GM13976 (cell line): ENCODE data around the gene TXNIP.

Source experiments
- DNase-seq: peaks from one replicate; pipeline ENCODE4 v3.0.0; 2012; ENCODE audit warnings: low spot score
- CTCF ChIP-seq: IDR thresholded peaks from 2 replicates; pipeline ENCODE4 v1.5.1; 2012; ENCODE audit warnings: borderline replicate concordance, mild to moderate bottlenecking; ENCODE audit not compliant: insufficient read depth; ENCODE audit errors: extremely low read depth, missing control alignments, control extremely low read depth
- in situ Hi-C: fragments of 300-500 bp; cut with MboI; formaldehyde crosslinking; loops from one replicate; pipeline ENCODE4 v1.12.0; 2022; ENCODE audit warnings: low sequenced_read_pairs, mixed read lengths, inconsistent platforms; ENCODE audit not compliant: unreplicated experiment

Gene TXNIP

GRCh38 chr1:146010126-146010738, 13.9 kb upstream of the TXNIP start:
- in situ Hi-C loops = no loop called here
- no peak for DNase-seq
- no peak for TF ChIP-seq CTCF

GRCh38 chr1:146007489-146008133, 11.2 kb upstream of the TXNIP start:
- no peak for DNase-seq
- no peak for TF ChIP-seq CTCF
- in situ Hi-C loops = loop anchor here (10.0 kb wide), 1 partner anchor 113 kb away; no protein-coding TSS in a partner anchor

GRCh38 chr1:146001709-146002108, 5.3 kb upstream of the TXNIP start:
- no peak for TF ChIP-seq CTCF
- no peak for DNase-seq
- in situ Hi-C loops = loop anchor here (10.0 kb wide), 1 partner anchor 107 kb away; no protein-coding TSS in a partner anchor

GRCh38 chr1:145999321-146000024, 3.1 kb upstream of the TXNIP start:
- TF ChIP-seq CTCF = no peak
- in situ Hi-C loops = loop anchor here (10.0 kb wide), 2 partner anchors 105 to 165 kb away; no protein-coding TSS in a partner anchor
- no peak for DNase-seq

- no peak for TF ChIP-seq CTCF
Observed at GRCh38 chr1:145997718-145998023, 1.3 kb upstream of the TXNIP start.

GRCh38 chr1:145997016-145997717, 788 bp upstream of the TXNIP start:
- in situ Hi-C loops = loop anchor here (10.0 kb wide), 1 partner anchor 162 kb away; no protein-coding TSS in a partner anchor
- DNase-seq = peak; percentile 64
- TF ChIP-seq CTCF = no peak

More at GRCh38 chr1:145997718-145998023, 1.3 kb upstream of the TXNIP start:
- DNase-seq = no peak
- in situ Hi-C loops = loop anchor here (10.0 kb wide), 1 partner anchor 163 kb away; no protein-coding TSS in a partner anchor
